GM21390 (cell line): Measurements from ENCODE around the gene PLIN1.
A peak's percentile ranks its signal among the peaks of the same experiment; 100 is the strongest.

Source experiments
- ATAC-seq: cut with Tn5 transposase; IDR thresholded peaks from one replicate; pipeline ENCODE4 v1.9.1; 2021; ENCODE audit not compliant: unreplicated experiment

The PLIN1 gene

DNA sequence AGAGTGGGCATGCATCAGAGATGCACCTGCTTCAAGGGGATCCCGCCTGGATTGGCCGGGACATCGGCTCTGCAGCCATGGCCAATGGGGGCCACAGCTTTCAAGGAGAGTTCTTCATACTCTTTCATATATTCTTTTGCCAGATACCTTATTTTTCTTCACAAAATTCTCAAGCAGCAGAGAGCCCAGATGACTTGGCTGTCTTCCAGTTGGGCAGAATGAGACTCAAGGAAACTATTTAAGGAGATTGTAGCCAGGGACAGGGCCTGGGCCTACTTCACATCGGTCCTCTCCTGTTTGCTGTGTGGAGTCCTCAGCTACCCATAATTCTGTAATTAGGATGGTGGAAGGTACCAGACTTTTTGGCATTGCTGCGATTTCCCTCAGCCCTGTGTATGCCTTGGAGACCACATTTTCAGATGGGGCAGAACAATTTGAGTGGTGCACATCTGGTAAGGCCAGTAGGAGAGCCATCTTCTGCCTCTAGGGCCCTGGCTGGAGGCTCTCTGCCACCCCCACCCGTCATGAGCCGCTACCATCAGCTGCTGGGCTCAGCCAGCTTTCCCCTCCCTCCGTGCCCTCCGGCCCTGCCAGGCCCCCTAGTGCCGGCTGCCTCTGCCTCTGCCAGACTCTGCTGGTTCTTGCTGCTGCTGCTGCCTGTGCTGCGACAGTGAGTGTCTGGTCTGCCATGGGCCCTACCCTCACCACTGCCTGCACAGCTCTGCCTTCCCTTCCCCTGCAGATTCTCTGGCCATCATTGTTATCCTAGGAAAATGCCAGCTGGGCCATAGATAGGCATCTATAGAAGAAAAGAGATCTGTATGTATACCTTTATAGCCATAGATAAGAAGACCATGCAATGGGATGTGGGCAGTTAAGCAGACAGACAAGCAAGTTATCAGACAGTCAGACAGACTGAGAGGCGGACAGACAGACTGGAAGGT lies 6.7 kb downstream of the PLIN1 start:
- no peak for ATAC-seq

DNA sequence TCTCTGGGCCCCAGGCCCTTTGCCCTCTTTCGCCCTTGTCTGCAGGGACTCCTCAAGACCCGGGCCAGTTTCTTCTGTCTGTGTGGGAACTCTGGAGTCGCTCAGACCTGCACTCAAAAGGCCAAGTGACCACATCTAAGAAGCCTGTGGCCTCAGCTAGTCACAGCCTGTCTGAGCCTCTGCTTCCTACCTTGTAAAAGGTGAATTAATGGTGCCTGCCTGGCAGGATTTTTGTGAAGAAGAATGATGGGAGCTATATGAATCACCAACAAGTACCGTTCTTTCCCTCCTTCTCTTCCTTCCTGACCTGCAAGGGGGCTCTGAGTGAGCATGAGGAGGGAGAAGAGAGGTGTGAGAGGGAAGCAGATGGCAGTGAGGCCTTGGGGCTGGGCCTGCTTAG lies 7.5 kb downstream of the PLIN1 start:
- no peak for ATAC-seq

DNA sequence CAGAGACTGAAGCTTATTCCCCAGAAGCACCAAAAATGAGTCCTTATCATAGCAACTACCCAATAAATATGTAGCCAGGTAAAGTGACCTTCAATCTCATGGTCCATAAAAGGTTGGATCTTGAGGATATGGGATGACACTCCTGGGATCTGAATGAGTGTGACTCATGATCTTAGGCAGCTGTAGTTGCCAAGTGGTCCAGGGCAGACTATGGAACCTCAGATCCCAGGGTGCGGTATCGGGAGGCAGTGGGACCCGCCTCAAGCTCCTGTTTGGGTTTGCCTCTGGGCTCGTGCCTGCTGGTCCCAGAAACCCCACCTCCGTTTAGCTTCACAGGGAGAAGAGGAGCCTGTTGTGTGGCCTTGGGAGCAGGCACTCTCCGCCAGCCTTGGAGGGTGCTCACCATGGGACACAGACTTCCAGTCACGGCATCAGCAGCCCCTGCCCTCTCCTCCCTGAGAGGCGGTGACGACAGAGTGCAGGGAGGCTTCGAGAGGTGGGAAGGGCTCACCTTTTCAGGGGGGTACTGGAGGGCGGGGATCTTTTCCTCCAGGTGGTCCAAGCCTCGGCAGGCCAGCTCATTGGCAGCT lies 8.1 kb downstream of the PLIN1 start:
- no peak for ATAC-seq

DNA sequence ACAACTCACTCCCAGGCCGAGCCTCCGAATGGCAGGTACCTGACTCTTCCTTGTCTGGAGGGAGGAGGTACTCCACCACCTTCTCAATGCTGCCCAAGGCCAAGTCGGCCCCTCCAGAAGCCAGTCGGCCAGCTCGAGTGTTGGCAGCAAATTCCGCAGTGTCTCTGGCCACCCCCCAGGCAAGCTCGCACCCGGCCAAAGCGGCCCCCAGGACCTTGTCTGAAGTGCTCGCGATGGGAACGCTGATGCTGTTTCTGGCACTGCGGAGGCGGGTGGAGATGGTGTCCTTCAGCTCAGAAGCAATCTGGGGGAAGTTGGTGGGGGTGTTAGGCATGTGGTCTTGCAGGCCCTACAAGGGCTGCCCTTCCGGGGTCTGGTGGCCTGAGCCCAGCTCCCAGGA lies 9.2 kb downstream of the PLIN1 start:
- no peak for ATAC-seq

DNA sequence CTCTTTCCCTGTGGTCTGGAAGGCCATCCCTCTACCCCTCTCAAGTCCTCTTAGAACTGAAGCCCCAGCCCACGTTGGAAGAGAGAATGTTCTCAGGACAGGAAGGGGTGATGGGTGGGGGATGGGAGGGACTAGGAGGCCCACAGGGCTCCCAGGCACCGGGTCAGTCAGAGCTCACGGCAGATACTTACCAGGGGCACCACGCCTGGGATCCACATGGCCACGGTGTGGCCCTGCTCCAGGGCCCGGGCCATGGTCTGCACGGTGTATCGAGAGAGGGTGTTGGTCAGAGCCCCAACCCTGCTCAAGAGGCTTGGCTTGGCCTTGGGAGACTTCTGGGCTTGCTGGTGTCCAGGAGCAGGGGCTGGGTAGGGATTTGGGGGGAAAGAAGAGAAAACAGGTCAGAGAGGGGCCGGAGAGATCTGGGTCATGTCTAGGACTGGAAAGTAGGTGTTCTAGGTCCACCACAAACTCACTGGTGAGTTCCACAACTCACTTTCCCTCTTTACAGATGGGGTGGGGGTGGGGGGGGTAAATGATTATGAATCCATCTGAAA lies 9.8 kb downstream of the PLIN1 start:
- ATAC-seq: no peak

DNA sequence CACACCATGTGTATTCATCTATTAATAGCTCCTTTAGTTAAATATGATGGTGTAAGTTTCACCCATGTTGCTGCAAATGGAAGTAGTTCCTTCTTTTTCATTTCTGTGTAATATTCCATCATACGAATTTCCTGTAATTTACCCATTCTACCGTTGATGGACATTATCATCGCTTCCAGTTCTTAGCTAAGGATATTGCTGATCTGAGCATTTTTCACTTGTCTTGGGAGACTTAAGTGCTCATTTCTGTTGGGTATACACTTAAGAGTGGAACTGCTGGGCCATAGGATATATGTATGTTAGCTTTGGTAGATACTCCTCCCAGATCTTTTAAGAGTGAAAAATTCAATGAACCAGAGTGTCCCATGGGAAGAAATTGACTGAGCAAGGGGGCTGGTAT lies 11.0 kb downstream of the PLIN1 start:
- no peak for ATAC-seq

DNA sequence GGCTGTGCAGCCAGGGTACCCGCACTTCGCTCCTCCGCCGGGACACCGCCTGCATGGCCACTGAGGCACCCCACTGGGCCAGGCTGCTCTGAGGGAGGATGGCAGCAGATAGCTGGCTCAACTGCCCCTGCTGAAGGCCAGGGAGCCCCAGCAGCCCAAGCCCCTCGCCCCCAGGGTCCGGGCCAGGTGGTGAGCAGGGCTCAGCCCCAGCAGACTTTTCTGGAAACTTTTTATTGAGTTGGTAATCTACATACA lies 11.5 kb downstream of the PLIN1 start:
- no peak for ATAC-seq

DNA sequence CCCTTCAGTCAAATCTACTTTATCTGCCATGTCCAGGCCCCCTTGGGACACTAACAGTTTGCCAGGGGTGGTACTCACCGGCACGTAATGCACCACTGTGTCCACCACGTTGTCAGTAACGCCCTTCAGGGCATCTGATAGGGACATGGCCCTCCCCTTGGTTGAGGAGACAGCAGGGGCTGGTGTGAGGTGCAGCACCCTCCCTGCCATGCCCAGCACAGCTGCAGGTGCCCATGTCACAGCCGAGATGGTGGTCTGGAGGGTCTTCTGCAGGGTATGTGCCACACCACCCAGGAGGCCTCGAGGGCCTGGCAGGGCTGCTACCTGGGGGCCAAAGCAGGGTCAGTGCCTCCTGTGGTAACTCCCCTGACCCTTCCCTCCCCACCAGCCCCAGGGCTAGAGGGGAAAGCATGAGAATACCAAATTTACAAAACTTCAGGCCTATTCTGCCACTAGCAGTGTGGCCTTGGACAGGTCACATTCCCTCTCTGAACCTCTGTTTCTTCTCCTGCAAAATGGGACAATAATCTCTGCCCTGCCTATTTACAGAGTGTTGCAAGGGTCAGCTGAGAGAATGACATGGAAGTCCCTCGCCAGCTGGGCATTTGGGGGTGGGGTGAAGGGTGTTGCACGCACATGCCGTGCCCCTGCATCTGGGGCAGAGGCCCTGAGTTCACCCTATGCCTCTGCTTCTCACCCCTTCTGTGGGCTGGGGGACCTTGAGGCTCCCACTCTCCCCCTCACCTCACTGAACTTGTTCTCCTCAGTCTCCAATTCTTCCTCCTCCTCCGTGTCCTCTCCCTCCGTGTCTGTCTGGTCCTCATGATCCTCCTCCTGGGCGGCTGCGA lies 12.1 kb downstream of the PLIN1 start:
- ATAC-seq: no peak

DNA sequence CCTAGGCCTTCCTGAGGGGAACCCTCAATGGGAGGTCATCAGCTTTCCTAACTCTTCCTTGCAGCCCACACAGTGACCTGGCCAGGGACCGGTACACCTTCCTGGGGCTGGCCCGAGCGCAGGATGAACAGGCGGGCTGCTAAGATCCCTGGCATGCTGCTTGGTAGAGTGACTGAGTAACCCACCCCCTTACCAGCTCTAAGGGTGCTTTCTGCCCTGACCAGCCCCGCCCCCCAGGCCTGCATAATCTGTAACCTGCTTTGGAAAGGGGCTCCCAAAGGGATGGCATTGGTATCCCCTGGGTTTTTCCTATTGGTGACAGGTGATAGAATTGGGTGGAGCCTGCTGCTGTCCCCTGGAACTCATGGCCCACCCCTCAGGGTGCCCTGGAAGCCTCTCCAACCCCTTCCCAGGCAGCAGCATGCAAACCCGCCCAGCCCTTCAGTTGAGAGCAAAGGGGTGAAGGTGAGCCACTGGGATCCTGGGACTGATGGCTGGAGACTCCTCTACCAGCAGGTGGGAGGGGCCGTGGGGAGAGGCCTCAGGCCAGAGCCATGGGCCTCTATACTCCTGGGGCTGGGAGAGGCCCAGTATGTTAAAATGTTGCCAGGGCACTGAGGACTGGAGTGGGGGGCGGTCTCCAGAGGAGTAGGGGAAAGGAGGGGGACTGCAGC lies 12.8 kb downstream of the PLIN1 start:
- no peak for ATAC-seq

DNA sequence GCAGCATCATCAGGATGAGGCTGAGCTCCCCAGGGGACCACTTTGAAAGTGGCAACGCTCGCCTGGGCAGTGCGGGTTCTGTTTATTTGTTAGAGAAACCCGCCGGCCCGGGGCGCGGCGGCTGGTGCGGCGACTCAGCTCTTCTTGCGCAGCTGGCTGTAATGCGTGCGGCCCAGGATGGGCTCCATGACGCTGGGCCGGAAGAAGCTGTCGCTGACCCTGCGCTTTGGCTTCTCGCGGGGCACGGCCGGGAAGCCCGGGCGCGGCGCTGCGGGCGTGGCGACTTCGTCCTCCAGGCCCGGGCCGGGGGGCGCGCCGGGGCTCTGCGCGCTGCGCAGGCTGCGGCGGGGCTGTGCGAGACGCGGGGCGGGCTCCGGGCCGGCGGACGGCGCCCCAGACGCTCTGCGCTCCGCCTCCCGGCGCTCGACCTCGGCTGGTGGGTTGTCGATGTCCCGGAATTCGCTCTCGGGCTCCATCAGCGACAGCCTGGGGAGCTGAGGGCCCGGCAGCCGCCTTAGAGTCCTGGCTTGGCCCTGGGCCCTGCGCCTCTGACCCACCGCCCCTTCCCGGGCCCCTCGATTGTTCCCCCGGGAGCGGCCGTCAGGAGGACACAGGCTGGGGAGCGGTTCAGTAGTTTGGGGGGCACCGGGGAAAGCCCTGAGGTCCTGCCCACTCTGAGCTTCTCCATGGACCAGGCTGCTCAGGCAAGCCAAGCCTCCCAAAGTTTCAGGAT lies 13.6 kb downstream of the PLIN1 start:
- ATAC-seq: peak; percentile 51

DNA sequence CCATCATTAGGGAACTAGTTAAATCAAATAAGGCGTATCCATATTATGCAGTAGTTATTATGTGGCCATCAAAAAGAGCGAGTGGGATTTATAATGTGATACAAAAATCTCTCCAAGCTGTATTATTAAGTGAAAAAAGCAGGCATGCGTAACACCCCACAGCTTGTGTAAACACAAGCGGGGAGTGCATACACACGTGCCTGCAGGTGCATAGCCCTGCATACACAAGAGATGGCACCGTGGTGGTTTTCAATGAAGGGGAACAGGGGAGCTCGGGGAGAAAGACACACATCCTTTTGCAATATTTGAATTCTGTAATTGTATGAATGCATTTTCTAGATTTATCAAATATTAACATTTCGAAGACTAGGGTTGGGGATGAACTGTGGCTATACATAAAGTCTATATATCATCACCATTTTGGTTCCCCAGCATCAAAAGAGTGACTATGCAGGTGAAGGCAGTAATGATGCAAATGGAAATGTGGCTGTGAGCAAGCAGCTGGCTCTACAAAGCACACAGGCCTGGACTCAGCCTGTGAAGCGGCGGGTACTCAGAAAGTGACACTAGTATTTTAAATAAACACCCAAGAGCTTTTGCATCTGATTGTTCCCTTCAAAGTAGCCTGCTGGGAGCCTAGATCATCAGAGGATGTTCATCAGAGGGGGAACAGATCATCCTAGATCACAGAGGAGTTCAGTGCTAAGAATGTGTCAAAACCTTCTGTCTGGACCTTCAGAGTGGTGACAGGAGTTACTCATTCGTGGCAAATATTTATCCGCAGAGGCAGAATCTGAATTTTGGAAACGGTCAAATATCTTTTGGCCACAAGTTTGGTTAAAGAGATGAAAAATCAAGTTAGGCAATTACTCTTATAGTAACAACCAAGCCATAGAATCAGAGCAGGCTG lies 14.5 kb downstream of the PLIN1 start:
- no peak for ATAC-seq

DNA sequence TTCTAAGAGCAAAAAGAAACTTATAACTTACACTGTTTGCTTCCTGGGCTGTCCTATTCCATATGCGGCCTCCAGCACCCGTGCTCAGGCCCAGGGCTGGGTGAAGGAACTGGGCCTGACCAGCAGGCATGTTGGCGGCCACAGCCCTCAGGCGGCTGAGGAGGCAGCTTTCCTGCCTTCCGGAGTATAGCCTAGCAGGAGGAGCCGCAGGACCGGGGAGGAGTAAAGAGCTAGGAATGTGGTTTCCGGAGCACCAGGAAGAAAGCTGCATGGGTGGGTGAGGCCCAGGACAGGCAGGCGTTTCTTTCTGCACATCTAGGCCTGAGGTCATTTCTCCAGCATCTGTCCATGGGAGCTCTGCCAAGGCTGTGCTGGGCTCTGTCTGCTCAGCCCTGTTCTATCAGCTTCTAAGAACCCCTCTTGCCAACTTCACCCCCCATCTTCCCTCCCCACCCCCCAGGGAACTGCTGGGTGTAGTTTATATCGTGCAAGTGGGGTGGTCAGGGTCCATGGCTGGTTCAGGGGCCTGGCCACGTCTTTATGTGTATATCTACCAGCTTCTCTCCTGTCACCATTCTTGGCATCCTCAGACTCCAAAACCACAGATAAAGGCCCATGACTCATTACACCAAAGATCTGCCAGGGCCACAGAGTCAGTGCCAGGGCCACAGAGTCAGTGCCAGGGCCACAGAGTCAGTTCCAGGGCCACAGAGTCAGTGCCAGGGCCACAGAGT lies 16.1 kb downstream of the PLIN1 start:
- no peak for ATAC-seq

DNA sequence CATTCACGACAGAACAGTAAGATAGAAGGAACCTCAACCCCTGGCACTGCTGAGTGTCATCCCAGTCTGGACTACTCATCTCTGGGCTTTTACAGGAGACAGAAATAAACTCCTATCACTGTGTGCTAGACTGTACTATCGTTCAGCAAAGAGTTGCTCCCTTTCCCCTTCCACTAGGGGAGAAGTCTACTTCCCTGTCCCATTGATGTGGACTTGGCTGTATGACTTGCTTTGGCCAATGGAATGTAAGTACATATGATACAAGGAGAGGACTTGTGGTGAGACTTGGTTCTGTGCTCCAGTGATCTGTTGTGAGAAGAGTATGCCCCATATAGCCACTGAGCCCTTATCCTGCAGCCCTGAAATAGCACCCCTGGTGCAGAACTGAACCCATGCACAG lies 18.6 kb downstream of the PLIN1 start:
- no peak for ATAC-seq

DNA sequence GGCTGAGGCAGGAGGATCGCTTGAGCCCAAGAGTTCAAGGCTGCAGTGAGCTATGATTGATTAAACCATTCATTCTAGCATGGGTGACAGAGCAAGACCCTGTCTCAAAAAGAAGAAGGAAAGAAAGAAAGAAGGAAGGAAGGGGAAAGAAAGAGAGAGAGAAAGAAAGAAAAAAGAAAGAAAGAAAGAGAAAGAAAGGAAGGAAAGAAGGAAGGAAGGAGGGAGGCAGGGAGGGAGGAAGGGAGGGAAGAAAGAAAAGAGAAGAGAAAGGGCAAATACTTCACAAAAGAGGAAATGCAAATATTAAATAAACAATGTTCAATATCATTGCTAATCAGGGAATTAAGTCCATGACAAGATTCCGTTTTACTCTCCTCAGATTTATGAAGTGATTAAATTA lies 19.9 kb downstream of the PLIN1 start:
- no peak for ATAC-seq

DNA sequence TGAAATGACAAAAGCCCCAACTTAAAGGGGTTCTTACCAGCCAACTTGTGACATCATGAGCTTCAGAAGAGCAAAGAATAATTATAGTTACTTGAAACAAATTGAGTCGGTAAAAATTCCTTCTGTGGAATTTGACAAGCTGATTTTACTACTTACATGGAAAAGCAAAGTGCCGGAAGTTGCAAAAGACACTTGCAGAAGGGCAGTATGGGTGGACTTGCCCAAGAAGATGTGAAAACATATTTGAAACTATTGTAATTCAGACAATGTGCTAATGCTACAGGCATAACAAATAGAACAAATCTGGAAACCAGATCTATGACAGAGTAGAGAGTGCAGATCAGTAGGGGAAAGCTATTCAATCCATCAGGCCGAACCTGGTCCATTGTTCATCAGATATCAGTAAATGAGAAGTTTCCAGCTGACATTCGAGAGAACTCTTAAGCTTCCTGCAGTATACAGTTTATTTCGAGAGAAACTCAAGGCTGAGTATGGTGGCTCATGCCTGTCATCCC lies 21.4 kb downstream of the PLIN1 start:
- no peak for ATAC-seq

DNA sequence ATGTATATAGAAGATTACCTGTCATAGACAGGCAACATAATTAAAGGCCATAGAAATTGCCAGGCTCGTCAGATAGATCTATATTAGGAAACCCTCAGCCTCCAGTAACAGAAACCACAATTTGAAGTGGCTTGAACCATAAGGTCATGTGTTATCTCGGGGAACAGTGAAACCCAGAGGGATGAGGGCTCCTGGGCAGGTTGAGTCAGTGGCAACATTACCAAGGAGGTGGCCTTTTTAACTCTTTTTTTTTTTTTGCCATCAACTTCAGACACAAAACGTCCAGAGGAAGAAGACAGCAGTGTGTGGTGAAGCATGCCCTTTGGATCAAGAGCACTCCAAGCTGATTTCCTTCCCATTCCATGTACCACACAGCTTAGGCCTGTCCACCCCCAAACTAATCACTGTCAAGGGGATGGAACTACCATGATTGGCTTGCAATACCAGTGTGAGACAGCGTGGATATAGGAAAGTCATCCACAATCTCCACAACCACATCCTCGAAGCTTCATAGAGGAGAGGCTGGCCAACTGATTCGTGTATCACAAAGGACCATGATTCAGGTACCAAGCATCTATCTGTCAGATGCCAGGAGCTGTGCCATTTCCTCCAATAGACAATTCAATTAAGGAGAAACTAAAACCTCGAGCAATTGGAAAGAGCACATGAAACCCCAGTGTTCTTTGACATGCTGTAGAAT lies 22.9 kb downstream of the PLIN1 start:
- no peak for ATAC-seq

DNA sequence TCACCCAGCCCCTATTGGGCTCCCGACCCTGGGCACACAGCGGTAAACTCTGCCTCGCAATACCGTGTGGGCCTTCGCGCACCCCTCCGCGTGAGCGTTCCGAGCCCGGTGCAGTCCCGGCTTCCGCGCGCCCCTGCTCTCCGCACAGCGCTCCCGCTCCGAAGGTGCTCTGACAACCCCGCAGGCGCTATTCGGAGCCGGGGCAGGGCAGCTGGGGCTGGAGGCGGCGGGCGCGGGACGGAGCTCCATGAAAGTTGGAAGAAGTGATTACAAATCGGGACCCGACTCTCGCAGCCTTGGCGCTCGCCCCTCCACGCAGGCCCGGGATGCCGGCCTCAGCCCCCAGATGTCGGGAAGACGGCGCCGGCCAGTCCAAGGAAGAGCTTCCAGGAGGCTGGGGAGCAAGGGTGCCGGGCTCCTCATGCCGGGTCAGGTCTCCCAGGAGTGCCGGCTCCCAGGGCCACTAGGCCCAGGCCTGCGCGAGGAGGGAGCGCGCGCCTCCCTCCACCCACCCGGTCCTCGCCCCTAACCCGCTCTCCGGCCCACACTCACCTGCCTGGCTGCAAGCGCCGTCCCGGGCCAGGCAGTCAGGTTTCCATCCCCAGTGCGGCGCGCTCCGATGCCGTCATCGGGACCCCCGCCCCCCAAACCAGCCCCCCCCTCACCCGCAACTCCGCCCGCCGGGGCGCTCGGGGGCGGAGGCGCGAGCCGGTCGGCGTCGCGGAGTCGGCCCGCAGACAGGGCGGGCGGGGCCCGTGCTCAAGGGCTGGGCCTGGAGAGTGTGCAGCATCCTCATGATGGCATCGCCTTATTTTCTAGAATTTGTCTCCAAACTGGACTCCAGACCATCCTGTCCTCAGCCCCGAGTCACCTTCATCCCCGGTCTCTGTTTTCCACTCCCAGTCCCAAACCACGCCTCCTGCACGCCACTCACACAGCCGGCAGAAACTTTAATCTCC lies 24.0 kb downstream of the PLIN1 start, which contains the start of gene KIF7:
Gene KIF7, minus strand, starts transcription at position 621 of the 959 bp plus-strand sequence. CDS start 2,537 bp downstream, outside the sequence.
- no peak for ATAC-seq
